ENCODE measurements around the gene LTO1.
A peak's percentile ranks its signal among the peaks of the same experiment; 100 is the strongest.

LTO1 gene

DNA sequence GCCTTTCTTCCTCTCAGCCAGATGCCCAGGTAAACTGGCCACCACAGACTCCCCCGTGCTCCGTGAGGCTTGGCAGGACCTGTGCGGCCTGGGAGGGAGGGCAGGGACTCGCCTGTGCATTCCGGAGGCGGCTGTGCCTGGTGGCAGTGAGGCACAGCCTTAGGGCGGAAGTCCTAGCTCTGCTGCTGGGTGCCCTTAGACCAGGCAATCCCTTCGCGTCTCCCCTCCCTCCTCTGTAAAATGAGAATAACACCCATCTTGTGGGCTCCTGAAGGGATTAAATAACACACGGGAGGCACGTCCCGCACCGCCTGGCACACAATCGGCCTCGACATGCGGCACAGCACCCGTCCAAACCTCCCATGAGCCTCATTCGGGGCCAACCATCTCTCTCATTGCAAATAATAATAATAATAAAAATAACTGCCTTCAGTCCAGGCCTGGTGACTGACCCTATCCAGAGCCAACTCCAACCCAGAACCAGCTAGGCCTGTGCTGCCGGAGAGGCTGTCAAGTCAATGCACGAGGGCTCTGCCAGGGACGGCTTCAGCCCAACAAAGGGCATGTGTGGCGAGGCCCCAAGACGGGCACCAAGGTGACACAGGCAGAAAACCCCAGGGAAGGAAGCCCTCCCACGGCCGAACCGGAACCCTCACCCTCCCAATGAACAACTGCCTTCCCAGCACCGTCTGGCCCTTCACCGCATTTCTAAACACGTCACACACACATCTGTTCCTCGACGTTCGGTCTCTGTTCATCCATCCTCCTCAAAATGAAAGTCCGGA, 8.2 kb downstream of the LTO1 start:
- H3K79me1 ChIP-seq (ENCODE audit: low read depth, low read length), result no peaks in the 10 kb centered on the region
- no peak overlapping the region for H2BK120ac ChIP-seq (ENCODE audit: low read depth, low read length)
- WGBS, 2 donors (ENCODE audit: extremely low coverage in 2 of 2, insufficient read length in 2 of 2, insufficient replicate concordance in 1 of 2), result no CpG with 5 or more reads among the region's 33 CpGs
- no peak overlapping the region for H3K9ac ChIP-seq (ENCODE audit: low read depth, low read length, poor library complexity)
- no peak overlapping the region for H3K4ac ChIP-seq (ENCODE audit: low read length)
- no peak overlapping the region for H3K18ac ChIP-seq (ENCODE audit: low read length)
- H4K91ac ChIP-seq (ENCODE audit: low read depth, low read length, poor library complexity), result no peak overlapping the region
- H3K36me3 ChIP-seq (replicated peaks in 1 of 2; ENCODE audit: control insufficient read depth in 2 of 2, insufficient read depth in 2 of 2, low read length in 2 of 2), result peaks cover 16 to 75% of the 10 kb centered on the region in 2 donors
- no peak overlapping the region for H2BK5ac ChIP-seq (ENCODE audit: low read length)
- H3K27ac ChIP-seq (replicated peaks; ENCODE audit: low read length), result no peak overlapping the region
- no peak overlapping the region for H3K4me2 ChIP-seq (ENCODE audit: insufficient read depth, low read length, poor library complexity, severe bottlenecking)
- no peak overlapping the region for H2BK12ac ChIP-seq (ENCODE audit: low read length)
- H2BK15ac ChIP-seq (ENCODE audit: low read length), result no peak overlapping the region
- no peak for DNase-seq (ENCODE audit: low spot score)
- H3K14ac ChIP-seq (ENCODE audit: low read length), result no peak overlapping the region
- no peaks in the 10 kb centered on the region for H3K27me3 ChIP-seq (ENCODE audit: control insufficient read depth in 3 of 3, insufficient read depth in 3 of 3, low read depth in 1 of 3, low read length in 3 of 3)
- H3K9me3 ChIP-seq (replicated peaks in 1 of 2; ENCODE audit: control insufficient read depth in 2 of 2, insufficient read depth in 1 of 2, low read depth in 1 of 2, low read length in 2 of 2), result no peaks in the 10 kb centered on the region
- H3K4me1 ChIP-seq (ENCODE audit: control insufficient read depth in 2 of 2, insufficient read depth in 1 of 2, low read depth in 1 of 2, low read length in 2 of 2), result peaks cover 0 to 5% of the 10 kb centered on the region in 2 donors
- H2AFZ ChIP-seq (ENCODE audit: low read length), result no peak overlapping the region
- no peak overlapping the region for H3K4me3 ChIP-seq (ENCODE audit: low read length in 2 of 2)
- no peak overlapping the region for H2AK5ac ChIP-seq (ENCODE audit: low read depth, low read length)
- no peak overlapping the region for H4K8ac ChIP-seq (ENCODE audit: low read depth, low read length)
- no peak overlapping the region for H3K23ac ChIP-seq (ENCODE audit: low read depth, low read length, poor library complexity)

DNA sequence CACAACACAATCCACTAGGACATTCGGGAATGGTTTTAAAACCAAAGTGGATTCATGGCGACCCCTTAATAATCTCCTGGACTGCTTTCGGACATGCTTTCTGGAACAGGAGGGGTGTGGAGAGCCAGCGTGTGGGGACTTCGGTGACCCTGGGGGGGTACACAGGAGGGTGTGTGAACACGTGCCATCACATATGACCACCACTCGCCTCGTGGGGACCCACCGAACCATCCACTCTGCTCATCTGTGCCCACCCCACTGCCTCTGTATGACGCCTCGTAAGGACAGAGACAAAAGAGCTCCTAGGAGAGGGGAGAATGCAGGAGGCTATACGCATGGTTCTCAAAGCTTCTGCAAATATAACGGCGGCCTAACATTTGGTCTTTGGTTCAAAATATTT, 8.9 kb downstream of the LTO1 start:
- Histone ChIP-seq H3K27me3 (ENCODE audit: control insufficient read depth in 3 of 3, insufficient read depth in 3 of 3, low read depth in 1 of 3, low read length in 3 of 3) (no peaks in the 10 kb centered on the region), H2AFZ (ENCODE audit: low read length) (no peak overlapping the region), H2BK120ac (ENCODE audit: low read depth, low read length) (no peak overlapping the region), H2BK15ac (ENCODE audit: low read length) (no peak overlapping the region), H3K14ac (ENCODE audit: low read length) (no peak overlapping the region), H3K36me3 (replicated peaks in 1 of 2; ENCODE audit: control insufficient read depth in 2 of 2, insufficient read depth in 2 of 2, low read length in 2 of 2) (peaks cover 11 to 69% of the 10 kb centered on the region in 2 donors), H3K23ac (ENCODE audit: low read depth, low read length, poor library complexity) (no peak overlapping the region), H3K79me1 (ENCODE audit: low read depth, low read length) (no peaks in the 10 kb centered on the region), H4K8ac (ENCODE audit: low read depth, low read length) (no peak overlapping the region), H3K4me2 (ENCODE audit: insufficient read depth, low read length, poor library complexity, severe bottlenecking) (no peak overlapping the region), H2AK5ac (ENCODE audit: low read depth, low read length) (no peak overlapping the region), H3K18ac (ENCODE audit: low read length) (no peak overlapping the region), H3K9me3 (replicated peaks in 1 of 2; ENCODE audit: control insufficient read depth in 2 of 2, insufficient read depth in 1 of 2, low read depth in 1 of 2, low read length in 2 of 2) (no peaks in the 10 kb centered on the region), H3K9ac (ENCODE audit: low read depth, low read length, poor library complexity) (no peak overlapping the region), H2BK12ac (ENCODE audit: low read length) (no peak overlapping the region), H3K4me1 (ENCODE audit: control insufficient read depth in 2 of 2, insufficient read depth in 1 of 2, low read depth in 1 of 2, low read length in 2 of 2) (peaks cover 0 to 5% of the 10 kb centered on the region in 2 donors), H3K27ac (replicated peaks; ENCODE audit: low read length) (no peak overlapping the region), H3K4me3 (ENCODE audit: low read length in 2 of 2) (no peak overlapping the region), H4K91ac (ENCODE audit: low read depth, low read length, poor library complexity) (no peak overlapping the region), H3K4ac (ENCODE audit: low read length) (no peak overlapping the region), H2BK5ac (ENCODE audit: low read length) (no peak overlapping the region)
- WGBS, 2 donors (ENCODE audit: extremely low coverage in 2 of 2, insufficient read length in 2 of 2, insufficient replicate concordance in 1 of 2), result no CpG with 5 or more reads among the region's 14 CpGs
- DNase-seq (ENCODE audit: low spot score), result no peak

DNA sequence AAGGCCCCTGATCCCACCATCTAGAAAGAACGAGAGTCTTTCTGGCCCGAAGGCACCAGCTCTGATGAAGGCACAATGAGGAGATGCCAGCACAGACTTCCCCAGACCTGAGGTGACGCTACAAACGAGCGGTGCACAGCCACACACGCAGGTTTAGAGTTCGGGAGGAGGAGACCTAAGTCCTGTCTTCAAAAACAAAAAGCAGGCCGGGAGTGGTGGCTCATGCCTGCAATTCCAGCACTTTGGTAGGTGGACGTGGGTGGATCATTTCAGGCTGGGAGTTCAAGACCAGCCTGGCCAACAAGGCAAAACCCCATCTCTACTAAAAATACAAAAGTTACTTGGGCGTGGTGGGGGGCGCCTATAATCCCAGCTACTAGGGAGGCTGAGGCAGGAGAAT, 9.5 kb downstream of the LTO1 start:
- Histone ChIP-seq H3K9ac (ENCODE audit: low read depth, low read length, poor library complexity) (no peak overlapping the region), H3K79me1 (ENCODE audit: low read depth, low read length) (no peaks in the 10 kb centered on the region), H2BK15ac (ENCODE audit: low read length) (no peak overlapping the region), H3K4me2 (ENCODE audit: insufficient read depth, low read length, poor library complexity, severe bottlenecking) (no peak overlapping the region), H3K36me3 (replicated peaks in 1 of 2; ENCODE audit: control insufficient read depth in 2 of 2, insufficient read depth in 2 of 2, low read length in 2 of 2) (peaks cover 11 to 65% of the 10 kb centered on the region in 2 donors), H3K4me3 (ENCODE audit: low read length in 2 of 2) (no peak overlapping the region), H3K4ac (ENCODE audit: low read length) (no peak overlapping the region), H3K4me1 (ENCODE audit: control insufficient read depth in 2 of 2, insufficient read depth in 1 of 2, low read depth in 1 of 2, low read length in 2 of 2) (peaks cover 0 to 5% of the 10 kb centered on the region in 2 donors), H3K18ac (ENCODE audit: low read length) (no peak overlapping the region), H3K23ac (ENCODE audit: low read depth, low read length, poor library complexity) (no peak overlapping the region), H4K91ac (ENCODE audit: low read depth, low read length, poor library complexity) (no peak overlapping the region), H2AFZ (ENCODE audit: low read length) (no peak overlapping the region), H3K27ac (replicated peaks; ENCODE audit: low read length) (no peak overlapping the region), H2BK120ac (ENCODE audit: low read depth, low read length) (no peak overlapping the region), H2AK5ac (ENCODE audit: low read depth, low read length) (no peak overlapping the region), H3K9me3 (replicated peaks in 1 of 2; ENCODE audit: control insufficient read depth in 2 of 2, insufficient read depth in 1 of 2, low read depth in 1 of 2, low read length in 2 of 2) (no peaks in the 10 kb centered on the region), H3K27me3 (ENCODE audit: control insufficient read depth in 3 of 3, insufficient read depth in 3 of 3, low read depth in 1 of 3, low read length in 3 of 3) (no peaks in the 10 kb centered on the region), H3K14ac (ENCODE audit: low read length) (no peak overlapping the region), H2BK12ac (ENCODE audit: low read length) (no peak overlapping the region), H4K8ac (ENCODE audit: low read depth, low read length) (no peak overlapping the region), H2BK5ac (ENCODE audit: low read length) (no peak overlapping the region)
- WGBS, 2 donors (ENCODE audit: extremely low coverage in 2 of 2, insufficient read length in 2 of 2, insufficient replicate concordance in 1 of 2), result no CpG with 5 or more reads among the region's 11 CpGs
- no peak for DNase-seq (ENCODE audit: low spot score)

DNA sequence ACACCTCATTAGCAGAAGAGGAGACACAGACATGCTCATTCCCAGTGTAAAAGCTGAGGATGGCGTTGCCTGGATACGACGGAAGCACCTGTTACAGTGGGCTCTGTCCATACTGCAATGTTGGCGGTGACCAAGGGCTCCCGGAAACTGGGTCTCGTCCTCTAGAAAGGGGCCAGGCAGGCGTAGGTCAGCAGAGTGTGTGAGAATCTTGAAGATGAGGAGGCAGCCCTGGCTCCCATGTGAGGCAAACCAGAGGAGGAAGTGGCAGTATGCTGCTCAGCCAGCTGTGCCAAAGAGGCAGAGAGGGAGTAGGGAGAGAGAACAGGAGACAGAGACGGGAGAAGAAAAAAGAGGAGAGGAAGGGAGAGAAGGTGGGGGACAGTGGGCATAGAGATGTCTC, 10.3 kb downstream of the LTO1 start:
- H2BK12ac ChIP-seq (ENCODE audit: low read length), result no peak overlapping the region
- H2AFZ ChIP-seq (ENCODE audit: low read length), result no peak overlapping the region
- no peaks in the 10 kb centered on the region for H3K79me1 ChIP-seq (ENCODE audit: low read depth, low read length)
- no peak overlapping the region for H2BK120ac ChIP-seq (ENCODE audit: low read depth, low read length)
- no peaks in the 10 kb centered on the region for H3K27me3 ChIP-seq (ENCODE audit: control insufficient read depth in 3 of 3, insufficient read depth in 3 of 3, low read depth in 1 of 3, low read length in 3 of 3)
- H3K9ac ChIP-seq (ENCODE audit: low read depth, low read length, poor library complexity), result no peak overlapping the region
- no peak overlapping the region for H2BK5ac ChIP-seq (ENCODE audit: low read length)
- H3K4me1 ChIP-seq (ENCODE audit: control insufficient read depth in 2 of 2, insufficient read depth in 1 of 2, low read depth in 1 of 2, low read length in 2 of 2), result peaks cover 0 to 3% of the 10 kb centered on the region in 2 donors
- no peak overlapping the region for H3K18ac ChIP-seq (ENCODE audit: low read length)
- H3K4me2 ChIP-seq (ENCODE audit: insufficient read depth, low read length, poor library complexity, severe bottlenecking), result no peak overlapping the region
- H4K8ac ChIP-seq (ENCODE audit: low read depth, low read length), result no peak overlapping the region
- WGBS, 2 donors (ENCODE audit: extremely low coverage in 2 of 2, insufficient read length in 2 of 2, insufficient replicate concordance in 1 of 2), result no CpG with 5 or more reads among the region's 8 CpGs
- no peak for DNase-seq (ENCODE audit: low spot score)
- no peak overlapping the region for H3K4ac ChIP-seq (ENCODE audit: low read length)
- no peak overlapping the region for H4K91ac ChIP-seq (ENCODE audit: low read depth, low read length, poor library complexity)
- no peak overlapping the region for H2AK5ac ChIP-seq (ENCODE audit: low read depth, low read length)
- no peak overlapping the region for H3K14ac ChIP-seq (ENCODE audit: low read length)
- peaks cover 11 to 58% of the 10 kb centered on the region in 2 donors for H3K36me3 ChIP-seq (replicated peaks in 1 of 2; ENCODE audit: control insufficient read depth in 2 of 2, insufficient read depth in 2 of 2, low read length in 2 of 2)
- H3K27ac ChIP-seq (replicated peaks; ENCODE audit: low read length), result no peak overlapping the region
- no peak overlapping the region for H3K23ac ChIP-seq (ENCODE audit: low read depth, low read length, poor library complexity)
- peak overlapping the region; percentile 31 for H2BK15ac ChIP-seq (ENCODE audit: low read length)
- H3K9me3 ChIP-seq (replicated peaks in 1 of 2; ENCODE audit: control insufficient read depth in 2 of 2, insufficient read depth in 1 of 2, low read depth in 1 of 2, low read length in 2 of 2), result no peaks in the 10 kb centered on the region
- no peak overlapping the region for H3K4me3 ChIP-seq (ENCODE audit: low read length in 2 of 2)

Measured in neuronal stem cell (in vitro differentiated cells).